HepG2 (cell line): ENCODE data around the gene EEPD1. TPM values are rescaled to one million over a fixed set of nuclear protein-coding genes. Genes with fewer than 3 reads are reported as not detected.
A peak's percentile ranks its signal among the peaks of the same experiment; 100 is the strongest.

Experiments
- ARNT2 ChIP-seq: sonication (generic); formaldehyde crosslinking; IDR thresholded peaks from 2 replicates; pipeline ENCODE4 v1.8.0; 2022; ENCODE audit warnings: mild to moderate bottlenecking, low read depth, missing genetic modification reagents, moderate library complexity
- ARNTL ChIP-seq: sonication (generic); formaldehyde crosslinking; IDR thresholded peaks from 2 replicates; pipeline ENCODE4 v1.4.0; 2020; ENCODE audit warnings: mild to moderate bottlenecking, missing genetic modification reagents
- ATF7 ChIP-seq, 2 experiments: fragments of 450-650 bp in 1 of 2; sonication (generic) in 1 of 2; formaldehyde crosslinking in 1 of 2; IDR thresholded peaks; 2 replicates each; pipeline versions ENCODE4 v1.4.0 to v1.6.1; 2016 to 2020; ENCODE audit warnings: antibody characterized with exemption in 1 of 2, mild to moderate bottlenecking in 1 of 2, missing genetic modification reagents in 1 of 2
- CAMTA2 ChIP-seq: sonication (generic); formaldehyde crosslinking; IDR thresholded peaks from 2 replicates; pipeline ENCODE4 v1.4.0; 2020; ENCODE audit warnings: mild to moderate bottlenecking, missing genetic modification reagents, borderline replicate concordance
- CBFB ChIP-seq: sonication (generic); formaldehyde crosslinking; IDR thresholded peaks from 2 replicates; pipeline ENCODE4 v1.4.0; 2020; ENCODE audit warnings: missing genetic modification reagents
- CREBL2 ChIP-seq: sonication (generic); formaldehyde crosslinking; IDR thresholded peaks from 2 replicates; pipeline ENCODE4 v1.8.1; 2023; ENCODE audit warnings: missing genetic modification reagents, mild to moderate bottlenecking, borderline replicate concordance
- CTCF ChIP-seq: sonication (generic); formaldehyde crosslinking; IDR thresholded peaks from 2 replicates; pipeline ENCODE4 v1.5.0; 2020; ENCODE audit warnings: mild to moderate bottlenecking, missing genetic modification reagents, moderate library complexity
- HOXA3 ChIP-seq: sonication (generic); formaldehyde crosslinking; IDR thresholded peaks from 2 replicates; pipeline ENCODE4 v1.5.0; 2020; ENCODE audit warnings: missing genetic modification reagents
- IKZF4 ChIP-seq: sonication (generic); formaldehyde crosslinking; IDR thresholded peaks from 2 replicates; pipeline ENCODE4 v1.5.1; 2020; ENCODE audit warnings: borderline replicate concordance, mild to moderate bottlenecking, low read depth, missing genetic modification reagents; ENCODE audit errors: not compliant biosample characterization
- IRF9 ChIP-seq: sonication (generic); formaldehyde crosslinking; IDR thresholded peaks from 2 replicates; pipeline ENCODE4 v1.8.0; 2022; ENCODE audit warnings: missing genetic modification reagents, mild to moderate bottlenecking, borderline replicate concordance
- KDM6A ChIP-seq: IDR thresholded peaks from 2 replicates; pipeline ENCODE4 v1.6.1; 2016; ENCODE audit warnings: low read depth
- MED1 ChIP-seq: sonication (generic); formaldehyde crosslinking; IDR thresholded peaks from 2 replicates; pipeline ENCODE4 v1.4.0; 2020; ENCODE audit warnings: missing genetic modification reagents
- MZF1 ChIP-seq: sonication (generic); formaldehyde crosslinking; IDR thresholded peaks from 2 replicates; pipeline ENCODE4 v1.8.1; 2023; ENCODE audit warnings: mild to moderate bottlenecking, missing genetic modification reagents, borderline replicate concordance
- NFKBIZ ChIP-seq: IDR thresholded peaks from 2 replicates; pipeline ENCODE4 v1.6.1; 2018; ENCODE audit warnings: missing genetic modification reagents, missing compliant biosample characterization
- PHB2 ChIP-seq: fragments of 450-650 bp; IDR thresholded peaks from 2 replicates; pipeline ENCODE4 v1.6.1; 2018; ENCODE audit not compliant: partially characterized antibody
- SETDB1 ChIP-seq: sonication (generic); formaldehyde crosslinking; IDR thresholded peaks from 2 replicates; pipeline ENCODE4 v1.5.1; 2020; ENCODE audit warnings: missing genetic modification reagents, mild to moderate bottlenecking, borderline replicate concordance
- SKIL ChIP-seq: sonication (generic); formaldehyde crosslinking; IDR thresholded peaks from 2 replicates; pipeline ENCODE4 v1.8.0; 2022; ENCODE audit warnings: missing genetic modification reagents, mild to moderate bottlenecking, moderate library complexity, borderline replicate concordance
- ZFP41 ChIP-seq: sonication (generic); formaldehyde crosslinking; IDR thresholded peaks from 2 replicates; pipeline ENCODE4 v1.4.0; 2020; ENCODE audit warnings: mild to moderate bottlenecking, missing genetic modification reagents, borderline replicate concordance
- ZNF101 ChIP-seq: sonication (generic); formaldehyde crosslinking; IDR thresholded peaks from 2 replicates; pipeline ENCODE4 v1.4.0; 2020; ENCODE audit warnings: mild to moderate bottlenecking, low read depth, missing genetic modification reagents, borderline replicate concordance
- ZNF143 ChIP-seq: sonication (generic); formaldehyde crosslinking; IDR thresholded peaks from 2 replicates; pipeline ENCODE4 v1.4.0; 2020; ENCODE audit warnings: missing genetic modification reagents
- ZNF556 ChIP-seq: sonication (generic); formaldehyde crosslinking; IDR thresholded peaks from 2 replicates; pipeline ENCODE4 v1.4.0; 2020; ENCODE audit warnings: mild to moderate bottlenecking, missing genetic modification reagents, borderline replicate concordance
- ZNF564 ChIP-seq: sonication (generic); formaldehyde crosslinking; IDR thresholded peaks from 2 replicates; pipeline ENCODE4 v1.8.1; 2023; ENCODE audit warnings: mild to moderate bottlenecking, missing genetic modification reagents
- ZNF749 ChIP-seq: sonication (generic); formaldehyde crosslinking; IDR thresholded peaks from 2 replicates; pipeline ENCODE4 v1.8.0; 2022; ENCODE audit warnings: mild to moderate bottlenecking, missing genetic modification reagents, moderate library complexity, borderline replicate concordance
- polyA plus RNA-seq, 8 experiments: library from polyadenylated mRNA; depleted of rRNA in 3 of 8; stranded (reverse) in 7 of 8; unstranded in 1 of 8; fragments of >200 nt; fragmentation: Illumina TruSeq in 4 of 8; extraction: Trizol in 4 of 8; gene quantifications; 2 replicates each; pipeline versions ENCODE4 v1.2.1 to v1.2.3, GENCODE V29; 2011 to 2016; ENCODE audit warnings: low read depth in 4 of 8, missing spikeins in 1 of 8, mixed read lengths in 1 of 8; ENCODE audit not compliant: insufficient read depth in 1 of 8
- total RNA-seq, 5 experiments: library from RNA; depleted of rRNA; stranded (reverse); fragments of >200 nt; fragmentation: Illumina TruSeq; extraction: Trizol; gene quantifications; 2 replicates each; pipeline ENCODE4 v1.2.3, GENCODE V29; 2016; ENCODE audit warnings: low read depth in 1 of 5

EEPD1 gene
- total and polyA plus RNA-seq, 2 of the 13 experiments (the other 11 are each of a cell fraction or from before 2014, with no cell fraction given), result 10.1 to 16.4 TPM

GRCh38 chr7:36272567-36273269, 119.7 kb downstream of the EEPD1 start (continued):
- no peak for TF ChIP-seq IRF9 (CRISPR knock-in tag)
- no peak for TF ChIP-seq ZNF101 (CRISPR knock-in tag)
- TF ChIP-seq ARNTL (CRISPR knock-in tag), result peak; percentile 76; the same call in 1 of the 2 replicates
- TF ChIP-seq CTCF, result no peak
- no peak for TF ChIP-seq PHB2
- no peak for TF ChIP-seq MZF1 (CRISPR knock-in tag)
- TF ChIP-seq KDM6A (CRISPR knock-in tag), result 0 out of 2 replicates have a peak, but pooled peaks have one; percentile 14
- TF ChIP-seq SETDB1 (CRISPR knock-in tag), result no peak
- TF ChIP-seq ZNF564 (CRISPR knock-in tag), result peak; percentile 62; the same call in 1 of the 2 replicates
- TF ChIP-seq ATF7 (IDR thresholded peaks at IDR 0.05), result no peak
- TF ChIP-seq ATF7 (CRISPR knock-in tag; IDR thresholded peaks at IDR 0.05), result peak; percentile 27; the same call in 1 of the 2 replicates
- peak; percentile 70 for TF ChIP-seq SKIL (CRISPR knock-in tag)
- no peak for TF ChIP-seq ARNT2 (CRISPR knock-in tag)
- peak; percentile 67 for TF ChIP-seq HOXA3 (CRISPR knock-in tag)
- TF ChIP-seq CAMTA2, result no peak
- no peak for TF ChIP-seq ZNF749 (CRISPR knock-in tag)
- TF ChIP-seq MED1 (CRISPR knock-in tag), result peak; percentile 74
- no peak for TF ChIP-seq IKZF4 (CRISPR knock-in tag)
- no peak for TF ChIP-seq CREBL2 (CRISPR knock-in tag)
- TF ChIP-seq NFKBIZ (CRISPR knock-in tag), result no peak
- TF ChIP-seq ZNF556 (CRISPR knock-in tag), result no peak; the same call in 1 of the 2 replicates
- no peak for TF ChIP-seq CBFB
- 0 out of 2 replicates have a peak, but pooled peaks have one; percentile 38 for TF ChIP-seq ZFP41 (CRISPR knock-in tag)
- no peak for TF ChIP-seq ZNF143
